Stimulated activated CD8-positive, alpha-beta memory T cell treated with anti-CD3 and anti-CD28 coated beads, Interleukin-2, amount 100 ng/mL, for 1 hour (primary cell): ENCODE results near the gene PHACTR2.
"Not testable (repeated sequence)": the region's sequence is repeated elsewhere in the genome, so short reads cannot be mapped to it uniquely, and the experiment has no call there.

ENCODE experiments used
- DNase-seq, 2 donors: peaks; one replicate each; pipeline ENCODE4 v3.0.0-alpha.2; 2020; ENCODE audit warnings: low read depth in 2 of 2

PHACTR2 gene

GRCh38 chr6:143807103-143807772 is 129.5 kb downstream of the PHACTR2 start:
- DNase-seq, result no peak

DNA sequence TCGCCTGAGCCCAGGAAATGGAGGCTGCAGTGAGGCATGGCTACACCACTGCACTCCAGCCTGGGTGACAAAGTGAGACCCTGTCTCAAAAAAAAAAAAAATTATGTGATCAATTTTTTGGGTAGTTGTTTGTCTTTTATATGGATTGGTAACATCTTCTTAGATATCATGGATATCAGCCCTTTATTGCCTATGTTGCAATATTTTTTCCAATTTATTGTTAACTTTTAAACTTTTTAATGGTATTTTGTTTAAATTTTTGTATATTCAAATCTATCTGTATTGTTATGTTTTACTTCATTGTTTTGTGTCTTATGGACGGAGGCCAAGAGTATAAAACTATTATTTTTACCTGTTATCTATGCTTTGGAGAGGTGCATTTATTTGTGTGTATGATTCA is 133.0 kb downstream of the PHACTR2 start:
- no peak for DNase-seq

GRCh38 chr6:143811501-143812157 is 133.9 kb downstream of the PHACTR2 start:
- DNase-seq, result no peak

GRCh38 chr6:143817621-143818020 is 139.9 kb downstream of the PHACTR2 start:
- DNase-seq, result no peak

DNA sequence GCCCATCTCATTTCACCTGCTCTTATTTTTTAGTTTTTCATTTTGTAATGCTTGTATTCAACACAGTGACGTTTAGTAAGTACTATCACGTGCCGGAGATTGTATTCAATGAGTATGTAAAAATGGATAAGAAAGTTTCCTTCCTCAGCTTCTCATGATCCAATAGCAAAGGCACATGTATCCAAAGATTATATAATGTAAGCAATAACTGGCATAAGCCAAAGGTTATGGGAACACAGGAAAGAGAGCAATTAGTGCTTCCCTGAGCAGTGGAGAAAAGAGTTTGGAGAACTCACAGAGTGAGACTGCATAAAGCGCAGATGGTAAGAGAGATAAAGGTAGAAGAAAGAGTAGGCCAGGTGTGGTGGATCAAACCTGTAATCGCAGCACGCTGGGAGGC is 143.6 kb downstream of the PHACTR2 start:
- no peak for DNase-seq

DNA sequence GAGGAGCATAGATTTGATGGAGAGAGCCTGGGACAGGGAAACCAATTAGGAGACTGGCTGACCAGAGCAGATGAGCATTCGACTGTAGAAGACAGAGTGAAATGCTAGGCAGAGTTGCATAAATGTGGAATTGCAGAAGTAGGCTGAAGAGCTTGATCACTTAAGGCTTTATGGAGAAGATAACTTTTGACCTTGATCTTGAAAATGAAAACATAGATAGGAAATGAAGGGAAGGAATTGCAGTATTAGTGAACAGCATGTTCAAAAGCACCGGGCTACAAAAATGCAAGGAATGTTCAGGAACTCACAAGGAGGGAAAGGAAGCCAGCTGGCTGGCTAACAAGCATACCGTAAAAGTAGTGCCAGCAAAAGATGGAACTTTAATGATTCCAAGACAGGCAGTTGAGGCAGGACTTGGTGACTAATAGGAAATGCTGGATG is 144.8 kb downstream of the PHACTR2 start:
- no peak for DNase-seq

DNA sequence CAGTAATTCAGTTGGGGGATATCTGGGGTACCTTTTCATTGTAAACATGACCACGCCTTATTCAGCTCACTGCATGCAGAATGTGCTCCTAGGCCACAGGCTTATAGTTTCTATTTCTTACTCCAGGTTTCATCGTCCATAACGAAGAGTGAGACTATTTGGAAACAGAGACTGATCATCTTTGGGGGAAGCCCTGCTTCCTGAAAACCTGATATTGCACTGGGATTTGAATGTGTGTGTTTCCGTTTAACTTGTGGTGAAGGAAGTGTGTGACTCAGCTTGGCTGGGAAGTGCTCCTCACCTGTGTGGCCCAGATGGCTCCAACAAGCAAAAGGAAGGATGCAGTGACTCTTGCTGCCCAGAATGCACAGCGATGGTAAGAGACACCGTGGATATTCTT is 145.8 kb downstream of the PHACTR2 start:
- no peak for DNase-seq

- no peak for DNase-seq
These were observed 150.8 kb downstream of the PHACTR2 start for GRCh38 chr6:143828572-143828971.

DNA sequence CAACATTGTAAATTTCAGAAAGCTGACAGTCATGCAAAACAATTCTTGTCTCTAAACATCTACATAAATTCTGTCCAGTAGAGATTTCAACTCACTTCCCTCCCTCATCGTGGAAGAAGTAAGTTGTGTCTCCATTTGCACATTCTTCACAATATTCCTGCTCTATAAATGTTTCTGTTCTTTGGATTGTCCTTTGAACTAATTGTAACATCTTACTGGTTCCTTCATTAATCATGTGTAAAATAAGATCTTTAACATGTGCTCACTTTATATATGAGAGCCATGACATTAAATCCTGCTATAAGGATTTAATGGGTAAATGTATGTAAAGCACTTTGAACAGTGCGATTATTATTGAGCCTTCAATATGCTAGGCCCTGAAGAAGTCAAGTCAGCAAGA is 158.4 kb downstream of the PHACTR2 start:
- no peak for DNase-seq

- DNase-seq, result no peak
These were observed 160.6 kb downstream of the PHACTR2 start for GRCh38 chr6:143838395-143838794.

- DNase-seq, result no peak
These were observed 161.4 kb downstream of the PHACTR2 start for GRCh38 chr6:143839196-143839595.

GRCh38 chr6:143840595-143841265 is 163.0 kb downstream of the PHACTR2 start:
- no peak for DNase-seq

GRCh38 chr6:143842461-143842901 is 164.7 kb downstream of the PHACTR2 start:
- no peak for DNase-seq

DNA sequence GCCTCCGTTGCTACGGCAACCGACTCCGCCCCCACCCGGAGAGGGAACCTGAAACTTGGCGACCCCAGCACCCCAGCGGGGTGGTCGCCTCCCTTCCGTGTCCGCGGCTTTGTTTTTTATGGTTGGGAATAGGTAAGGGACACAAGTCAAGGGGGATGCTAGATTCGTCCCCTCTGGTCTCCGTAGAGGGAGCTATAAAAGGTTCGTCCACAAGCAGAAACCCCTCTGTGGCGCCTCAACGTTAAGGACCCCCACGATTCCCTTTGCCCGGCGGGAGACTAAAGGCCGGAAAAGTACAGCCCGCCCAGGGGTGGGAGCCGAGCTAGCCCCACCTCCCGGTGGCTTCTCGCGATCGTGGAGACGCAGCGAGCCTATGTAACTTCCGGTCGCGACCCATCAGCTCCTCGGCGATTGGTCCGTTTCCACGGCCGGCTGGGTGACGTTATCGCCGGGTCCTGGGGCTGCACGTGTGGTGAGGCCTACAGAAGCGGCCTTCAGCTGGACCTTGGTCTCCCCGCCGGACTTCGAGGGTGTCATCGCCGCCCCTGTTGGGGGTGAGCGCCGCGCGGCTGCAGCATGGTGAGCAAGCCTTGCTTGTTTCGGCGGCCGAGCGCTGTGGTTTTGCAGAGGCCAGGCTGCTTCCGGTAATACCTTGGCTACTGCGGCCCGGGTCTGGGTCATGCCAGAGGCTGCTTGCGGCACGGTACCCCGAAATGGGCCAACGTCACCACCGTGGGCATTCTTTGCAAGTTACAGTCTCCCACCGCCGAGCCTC is 165.3 kb downstream of the PHACTR2 start, which contains the start of gene LTV1:
TSS of gene LTV1 (plus strand) at position 437 of the 775 bp plus-strand sequence. CDS start at position 577, 140 bp downstream.
- peak; percentile 82 to 83 for DNase-seq

DNA sequence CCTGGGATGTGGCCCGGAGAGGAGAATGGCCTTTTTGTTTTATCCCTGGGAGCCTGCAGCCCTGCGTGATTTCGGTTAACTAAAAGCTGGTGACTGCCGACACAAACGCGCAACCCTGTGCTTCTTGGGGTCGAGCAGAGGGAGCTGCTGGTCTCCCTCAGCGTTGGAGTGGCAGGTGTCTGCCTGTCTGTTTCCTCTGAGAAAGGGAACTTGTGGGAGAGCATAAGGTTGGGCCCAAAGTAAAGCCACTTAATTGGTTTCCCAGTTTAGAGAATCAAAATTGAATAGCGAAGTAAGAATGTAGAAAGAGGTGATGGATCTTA is 165.9 kb downstream of the PHACTR2 start:
- DNase-seq, result no peak

GRCh38 chr6:143844006-143844405 is 166.2 kb downstream of the PHACTR2 start:
- DNase-seq, result no peak

DNA sequence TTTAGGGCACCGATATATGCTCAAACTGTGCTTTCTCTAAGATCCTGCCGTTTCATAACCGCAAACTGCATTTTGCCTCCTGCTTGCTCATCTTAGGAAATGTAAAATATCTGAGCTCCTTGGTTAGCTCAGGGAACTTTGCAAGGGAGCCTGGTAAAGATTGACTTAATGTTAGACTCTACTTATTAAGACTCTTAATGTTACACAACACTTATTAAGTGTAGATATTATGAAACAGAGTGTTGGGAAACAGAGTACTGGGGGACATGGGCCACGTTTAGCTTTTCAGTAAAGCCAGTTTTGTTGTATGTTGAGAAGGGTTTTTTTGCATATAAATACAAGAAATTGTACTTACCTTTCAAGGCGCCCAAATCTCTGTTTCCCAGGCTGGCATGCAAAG is 167.3 kb downstream of the PHACTR2 start:
- no peak for DNase-seq

- not testable (repeated sequence) for DNase-seq
These were observed 173.9 kb downstream of the PHACTR2 start for GRCh38 chr6:143851706-143852105.

DNA sequence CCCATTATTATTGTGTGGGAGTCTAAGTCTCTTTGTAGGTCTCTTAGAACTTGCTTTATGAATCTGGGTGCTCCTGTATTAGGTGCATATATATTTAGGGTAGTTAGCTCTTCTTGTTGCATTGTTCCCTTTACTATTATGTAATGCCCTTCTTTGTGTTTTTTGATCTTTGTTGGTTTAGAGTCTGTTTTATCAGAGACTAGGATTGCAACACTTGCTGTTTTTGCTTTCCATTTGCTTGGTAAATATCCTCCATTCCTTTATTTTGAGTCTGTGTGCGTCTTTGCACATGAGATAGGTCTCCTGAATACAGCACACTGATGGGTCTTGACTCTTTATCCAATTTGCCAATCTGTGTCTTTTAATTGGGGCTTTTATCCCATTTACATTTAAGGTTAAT is 177.3 kb downstream of the PHACTR2 start:
- DNase-seq, result not testable (repeated sequence)

- not testable (repeated sequence) for DNase-seq
These were observed 179.0 kb downstream of the PHACTR2 start for GRCh38 chr6:143856762-143857161.

- no peak for DNase-seq
These were observed 179.9 kb downstream of the PHACTR2 start for GRCh38 chr6:143857651-143858050.
